Activated naive CD8-positive, alpha-beta T cell treated with anti-CD3 and anti-CD28 coated beads, Interleukin-2, amount 10 ng/mL, durations not matched to agents 7 days and 5 days (primary cell): ENCODE results near the gene NDNF. TPM values are rescaled to one million over a fixed set of nuclear protein-coding genes. Genes with fewer than 3 reads are reported as not detected.

Experiments
- ATAC-seq: fragments of 150-1000 bp; cut with Tn5 transposase; one replicate; pipeline ENCODE4 v1.10.0; 2021; ENCODE audit warnings: low read depth, moderate library complexity
- POLR2A ChIA-PET: fragments of 350-600 bp; sonication (Branson Sonifier 250); formaldehyde crosslinking; loops from one replicate; lab custom pipeline; 2021; ENCODE audit warnings: antibody characterized with exemption; lab: Charles Lee
- DNase-seq: peaks from one replicate; pipeline ENCODE4 v3.0.0; 2021
- H3K27ac Mint-ChIP-seq: one replicate; pipeline ENCODE4 v1.8.0; 2022; ENCODE audit warnings: mild to moderate bottlenecking, mixed read lengths
- H3K27me3 Mint-ChIP-seq: one replicate; pipeline ENCODE4 v1.8.0; 2022; ENCODE audit warnings: mild to moderate bottlenecking, moderate library complexity, mixed read lengths
- H3K36me3 Mint-ChIP-seq: one replicate; pipeline ENCODE4 v1.8.0; 2021; ENCODE audit warnings: mild to moderate bottlenecking, mixed read lengths
- H3K4me1 Mint-ChIP-seq: one replicate; pipeline ENCODE4 v1.8.0; 2021; ENCODE audit warnings: mixed read lengths
- H3K4me3 Mint-ChIP-seq: one replicate; pipeline ENCODE4 v1.8.0; 2022; ENCODE audit warnings: mild to moderate bottlenecking, moderate library complexity, mixed read lengths
- H3K9me3 Mint-ChIP-seq: one replicate; pipeline ENCODE4 v1.8.0; 2021; ENCODE audit warnings: mixed read lengths
- total RNA-seq, 2 experiments: library from RNA; stranded (reverse); gene quantifications; one replicate each; pipeline ENCODE4 v1.2.3, GENCODE V29; 2021

NDNF gene
- total RNA-seq, 2 experiments from 2014 or later: 0.11 to 0.17 TPM

- no peak for ATAC-seq
- Mint-ChIP-seq H3K4me1 (no peaks in the 10 kb centered on the region), H3K9me3 (no peaks in the 10 kb centered on the region), H3K27me3 (peaks cover 11% of the 10 kb centered on the region), H3K27ac (no peak overlapping the region), H3K4me3 (no peak overlapping the region), H3K36me3 (no peaks in the 10 kb centered on the region)
- POLR2A ChIA-PET: no interaction called here
- no peak for DNase-seq
Observed at GRCh38 chr4:121061861-121062260, 10.5 kb downstream of the NDNF start.

GRCh38 chr4:121061215-121061614, 11.1 kb downstream of the NDNF start:
- Mint-ChIP-seq H3K9me3 (no peaks in the 10 kb centered on the region), H3K4me1 (no peaks in the 10 kb centered on the region), H3K27me3 (peaks cover 11% of the 10 kb centered on the region)

GRCh38 chr4:121057466-121057922, 14.8 kb downstream of the NDNF start:
- H3K4me3 Mint-ChIP-seq: no peak overlapping the region
- no peak overlapping the region for H3K27ac Mint-ChIP-seq
- ATAC-seq: no peak
- peaks cover 5% of the 10 kb centered on the region for H3K4me1 Mint-ChIP-seq
- no peaks in the 10 kb centered on the region for H3K9me3 Mint-ChIP-seq
- H3K36me3 Mint-ChIP-seq: no peaks in the 10 kb centered on the region
- H3K27me3 Mint-ChIP-seq: peaks cover 3% of the 10 kb centered on the region
- POLR2A ChIA-PET: no interaction called here
- no peak for DNase-seq

More at GRCh38 chr4:121061215-121061614, 11.1 kb downstream of the NDNF start:
- Mint-ChIP-seq H3K4me3 (no peak overlapping the region), H3K27ac (no peak overlapping the region), H3K36me3 (no peaks in the 10 kb centered on the region)
- POLR2A ChIA-PET: no interaction called here
- ATAC-seq: no peak
- DNase-seq: no peak

- peaks cover 4% of the 10 kb centered on the region for H3K27me3 Mint-ChIP-seq
- POLR2A ChIA-PET: no interaction called here
- H3K4me3 Mint-ChIP-seq: no peak overlapping the region
- no peak for ATAC-seq
- H3K9me3 Mint-ChIP-seq: no peaks in the 10 kb centered on the region
- no peaks in the 10 kb centered on the region for H3K36me3 Mint-ChIP-seq
- H3K27ac Mint-ChIP-seq: no peak overlapping the region
- peaks cover 5% of the 10 kb centered on the region for H3K4me1 Mint-ChIP-seq
- DNase-seq: no peak
Observed at GRCh38 chr4:121056066-121056465, 16.3 kb downstream of the NDNF start.

- H3K27ac Mint-ChIP-seq: no peak overlapping the region
- POLR2A ChIA-PET: no interaction called here
- no peaks in the 10 kb centered on the region for H3K9me3 Mint-ChIP-seq
- H3K36me3 Mint-ChIP-seq: no peaks in the 10 kb centered on the region
- no peak for ATAC-seq
- no peak for DNase-seq
- peaks cover 5% of the 10 kb centered on the region for H3K4me1 Mint-ChIP-seq
- peaks cover 4% of the 10 kb centered on the region for H3K27me3 Mint-ChIP-seq
- no peak overlapping the region for H3K4me3 Mint-ChIP-seq
Observed at GRCh38 chr4:121054373-121054772, 18.0 kb downstream of the NDNF start.

GRCh38 chr4:121053601-121054143, 18.7 kb downstream of the NDNF start:
- Mint-ChIP-seq H3K4me1 (peaks cover 5% of the 10 kb centered on the region), H3K36me3 (no peaks in the 10 kb centered on the region), H3K27me3 (peaks cover 4% of the 10 kb centered on the region), H3K9me3 (no peaks in the 10 kb centered on the region), H3K4me3 (no peak overlapping the region), H3K27ac (no peak overlapping the region)
- POLR2A ChIA-PET: no interaction called here
- DNase-seq (no peak), ATAC-seq (no peak)

- peaks cover 7% of the 10 kb centered on the region for H3K27me3 Mint-ChIP-seq
- no peak overlapping the region for H3K4me3 Mint-ChIP-seq
- no peak for ATAC-seq
- H3K27ac Mint-ChIP-seq: no peak overlapping the region
- POLR2A ChIA-PET: no interaction called here
- no peak for DNase-seq
- H3K4me1 Mint-ChIP-seq: peaks cover 5% of the 10 kb centered on the region
- no peaks in the 10 kb centered on the region for H3K36me3 Mint-ChIP-seq
- H3K9me3 Mint-ChIP-seq: no peaks in the 10 kb centered on the region
Observed at GRCh38 chr4:121050300-121050699, 22.0 kb downstream of the NDNF start.

GRCh38 chr4:121049072-121049599, 23.2 kb downstream of the NDNF start:
- H3K4me1 Mint-ChIP-seq: peaks cover 4% of the 10 kb centered on the region
- ATAC-seq: no peak
- H3K4me3 Mint-ChIP-seq: no peak overlapping the region
- no peaks in the 10 kb centered on the region for H3K36me3 Mint-ChIP-seq
- POLR2A ChIA-PET: no interaction called here
- no peak for DNase-seq
- no peak overlapping the region for H3K27ac Mint-ChIP-seq
- no peaks in the 10 kb centered on the region for H3K9me3 Mint-ChIP-seq
- peaks cover 9% of the 10 kb centered on the region for H3K27me3 Mint-ChIP-seq

GRCh38 chr4:121048165-121048564, 24.2 kb downstream of the NDNF start:
- Mint-ChIP-seq H3K4me3 (no peak overlapping the region), H3K9me3 (no peaks in the 10 kb centered on the region), H3K36me3 (no peaks in the 10 kb centered on the region), H3K27me3 (peaks cover 9% of the 10 kb centered on the region), H3K27ac (no peak overlapping the region), H3K4me1 (no peaks in the 10 kb centered on the region)
- DNase-seq: no peak
- POLR2A ChIA-PET: no interaction called here
- ATAC-seq: no peak

- ATAC-seq (peak; percentile 100), DNase-seq (no peak)
- Mint-ChIP-seq H3K36me3 (no peaks in the 10 kb centered on the region), H3K4me1 (peaks cover 16% of the 10 kb centered on the region), H3K27me3 (peaks cover 6% of the 10 kb centered on the region), H3K27ac (peak overlapping the region; percentile 0), H3K4me3 (peak overlapping the region; percentile 36), H3K9me3 (peaks cover 1% of the 10 kb centered on the region)
- POLR2A ChIA-PET: no interaction called here
Observed at GRCh38 chr4:121041307-121042090, 30.8 kb downstream of the NDNF start.

- ATAC-seq (no peak), DNase-seq (no peak)
- no peaks in the 10 kb centered on the region for H3K27me3 Mint-ChIP-seq
- H3K9me3 Mint-ChIP-seq: peaks cover 1% of the 10 kb centered on the region
- POLR2A ChIA-PET: no interaction called here
- H3K4me3 Mint-ChIP-seq: no peak overlapping the region
- H3K27ac Mint-ChIP-seq: no peak overlapping the region
- no peaks in the 10 kb centered on the region for H3K36me3 Mint-ChIP-seq
- no peaks in the 10 kb centered on the region for H3K4me1 Mint-ChIP-seq
Observed at GRCh38 chr4:121034017-121034416, 38.3 kb downstream of the NDNF start.

- DNase-seq: no peak
- no peaks in the 10 kb centered on the region for H3K9me3 Mint-ChIP-seq
- no peak for ATAC-seq
- H3K27me3 Mint-ChIP-seq: no peaks in the 10 kb centered on the region
- no peaks in the 10 kb centered on the region for H3K36me3 Mint-ChIP-seq
- H3K4me3 Mint-ChIP-seq: no peak overlapping the region
- no peak overlapping the region for H3K27ac Mint-ChIP-seq
- POLR2A ChIA-PET: no interaction called here
- H3K4me1 Mint-ChIP-seq: no peaks in the 10 kb centered on the region
Observed at GRCh38 chr4:121030711-121031110, 41.6 kb downstream of the NDNF start.

GRCh38 chr4:121030131-121030530, 42.2 kb downstream of the NDNF start:
- ATAC-seq: no peak
- DNase-seq: no peak
- Mint-ChIP-seq H3K4me1 (no peaks in the 10 kb centered on the region), H3K4me3 (no peak overlapping the region), H3K36me3 (no peaks in the 10 kb centered on the region), H3K27me3 (no peaks in the 10 kb centered on the region), H3K9me3 (no peaks in the 10 kb centered on the region), H3K27ac (no peak overlapping the region)
- POLR2A ChIA-PET: no interaction called here

GRCh38 chr4:121026034-121026433, 46.3 kb downstream of the NDNF start:
- DNase-seq: no peak
- POLR2A ChIA-PET: no interaction called here
- Mint-ChIP-seq H3K27ac (no peak overlapping the region), H3K9me3 (no peaks in the 10 kb centered on the region), H3K4me1 (no peaks in the 10 kb centered on the region), H3K27me3 (peaks cover 3% of the 10 kb centered on the region), H3K4me3 (no peak overlapping the region), H3K36me3 (no peaks in the 10 kb centered on the region)
- no peak for ATAC-seq
